LNCaP clone FGC (cell line): ENCODE results near the gene NARF.
"Not testable (repeated sequence)": the region's sequence is repeated elsewhere in the genome, so short reads cannot be mapped to it uniquely, and the experiment has no call there.

Experiments used
- DNase-seq: peaks from one replicate; pipeline ENCODE4 v3.0.0-alpha.2; 2011; ENCODE audit warnings: low read depth
- H3K4me3 ChIP-seq: 2 replicates; pipeline ENCODE4 v1.5.1; 2011; ENCODE audit warnings: mild to moderate bottlenecking, low read depth, low read length, control low read depth
- TF ChIP-seq, protein P1 (sequence below): IDR thresholded peaks from 2 replicates; pipeline ENCODE4 v1.5.1; 2012; ENCODE audit warnings: mild to moderate bottlenecking; ENCODE audit not compliant: control insufficient read depth, insufficient read depth; ENCODE audit errors: extremely low read depth

Gene NARF

DNA sequence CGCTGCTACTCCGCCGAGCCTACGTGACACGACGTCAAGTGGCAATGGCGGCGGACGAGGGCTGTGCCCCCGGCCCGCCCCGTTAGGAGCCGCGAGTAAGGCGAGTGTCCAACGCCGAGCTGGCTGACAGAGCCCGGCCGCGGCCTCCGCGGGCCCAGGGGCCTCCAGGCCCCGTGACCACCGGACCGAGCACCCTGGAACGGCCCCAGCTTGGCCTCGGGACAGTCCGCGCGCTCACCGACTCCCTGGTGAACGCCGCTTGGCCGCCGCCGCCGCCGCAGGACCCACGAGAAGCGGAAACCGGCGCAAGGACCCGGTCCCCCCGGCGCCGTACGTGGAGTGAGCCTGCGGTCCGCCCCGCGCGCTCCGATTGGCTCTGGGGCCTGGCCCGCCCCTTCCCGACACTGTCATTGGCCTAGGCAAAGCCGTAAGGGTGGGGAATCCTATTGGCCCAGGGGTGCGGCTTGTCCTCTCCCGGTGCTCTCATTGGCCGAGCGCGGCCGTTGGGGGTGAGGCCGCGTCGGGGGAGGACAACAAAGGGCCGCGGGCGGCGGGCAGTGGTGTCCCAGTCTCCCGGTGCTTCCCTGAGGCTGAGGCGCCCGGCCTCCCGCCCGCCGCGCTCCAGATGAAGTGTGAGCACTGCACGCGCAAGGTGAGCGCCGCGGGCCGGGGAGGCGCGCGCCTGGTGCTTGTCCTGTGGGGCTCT lies at the start of gene NARF:
Gene NARF, plus strand, starts transcription at position 563 of the 706 bp plus-strand sequence. Its CDS starts 63 bp downstream, at position 626.
- TF ChIP-seq, protein P1, sequence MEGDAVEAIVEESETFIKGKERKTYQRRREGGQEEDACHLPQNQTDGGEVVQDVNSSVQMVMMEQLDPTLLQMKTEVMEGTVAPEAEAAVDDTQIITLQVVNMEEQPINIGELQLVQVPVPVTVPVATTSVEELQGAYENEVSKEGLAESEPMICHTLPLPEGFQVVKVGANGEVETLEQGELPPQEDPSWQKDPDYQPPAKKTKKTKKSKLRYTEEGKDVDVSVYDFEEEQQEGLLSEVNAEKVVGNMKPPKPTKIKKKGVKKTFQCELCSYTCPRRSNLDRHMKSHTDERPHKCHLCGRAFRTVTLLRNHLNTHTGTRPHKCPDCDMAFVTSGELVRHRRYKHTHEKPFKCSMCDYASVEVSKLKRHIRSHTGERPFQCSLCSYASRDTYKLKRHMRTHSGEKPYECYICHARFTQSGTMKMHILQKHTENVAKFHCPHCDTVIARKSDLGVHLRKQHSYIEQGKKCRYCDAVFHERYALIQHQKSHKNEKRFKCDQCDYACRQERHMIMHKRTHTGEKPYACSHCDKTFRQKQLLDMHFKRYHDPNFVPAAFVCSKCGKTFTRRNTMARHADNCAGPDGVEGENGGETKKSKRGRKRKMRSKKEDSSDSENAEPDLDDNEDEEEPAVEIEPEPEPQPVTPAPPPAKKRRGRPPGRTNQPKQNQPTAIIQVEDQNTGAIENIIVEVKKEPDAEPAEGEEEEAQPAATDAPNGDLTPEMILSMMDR, result no peak
- H3K4me3 ChIP-seq, result peak within 1 kb of the TSS; percentile 95
- DNase-seq, result peak; percentile 95

DNA sequence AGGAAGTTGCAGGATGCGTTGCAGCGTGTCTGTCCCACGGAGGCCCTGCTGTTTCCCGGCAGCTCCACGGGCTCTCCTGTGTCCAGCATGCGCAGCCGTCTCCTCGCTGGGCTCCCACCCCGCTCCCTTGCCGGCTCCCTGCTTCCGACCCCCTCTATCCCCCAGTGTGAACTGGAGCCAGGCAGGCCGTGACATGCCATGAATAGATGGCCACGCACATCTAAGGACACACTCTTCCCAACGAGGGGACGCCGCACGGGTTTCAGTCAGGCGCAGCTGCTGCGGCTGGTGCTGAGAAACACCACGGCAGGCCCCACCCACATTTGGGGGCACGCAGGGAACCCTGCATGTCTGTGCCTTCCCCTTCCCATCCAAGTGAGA lies 49.6 kb upstream of the NARF start:
- TF ChIP-seq, protein P1, result no peak
- no peak for DNase-seq
- no peak overlapping the region for H3K4me3 ChIP-seq

- H3K4me3 ChIP-seq, result no peak overlapping the region
- TF ChIP-seq, protein P1, result no peak
- no peak for DNase-seq
These were observed 48.4 kb upstream of the NARF start for GRCh38 chr17:82410014-82410716.

DNA sequence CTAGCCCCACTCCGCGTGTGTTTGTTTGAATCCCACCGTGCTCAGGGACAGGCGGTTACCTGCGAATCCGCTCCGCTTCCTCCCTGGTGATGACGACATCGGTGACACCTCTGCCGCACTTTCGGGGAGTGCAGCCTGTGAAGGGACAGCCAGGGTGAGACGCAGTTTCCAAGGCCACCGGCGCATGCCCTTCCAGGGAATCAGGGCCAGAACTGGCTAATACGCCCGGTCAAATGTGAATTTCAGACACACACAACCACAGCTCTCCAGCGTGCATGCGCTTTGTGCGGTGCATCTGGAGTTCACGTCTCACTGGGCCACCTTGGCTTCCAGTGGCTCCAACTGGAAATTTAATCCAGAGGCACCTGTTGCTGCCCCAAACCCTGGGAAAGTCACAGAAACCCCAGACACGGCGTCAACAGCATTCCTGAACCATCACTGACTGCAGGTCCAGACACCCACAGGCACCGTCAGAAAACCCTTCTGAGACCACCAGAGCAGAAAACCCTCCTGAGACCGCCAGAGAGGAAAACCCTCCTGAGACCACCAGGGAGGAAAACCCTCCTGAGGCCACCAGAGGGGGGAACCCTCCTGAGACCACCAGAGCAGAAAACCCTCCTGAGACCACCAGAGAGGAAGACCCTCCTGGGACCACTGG lies 47.0 kb upstream of the NARF start:
- DNase-seq, result no peak
- TF ChIP-seq, protein P1, result no peak

DNA sequence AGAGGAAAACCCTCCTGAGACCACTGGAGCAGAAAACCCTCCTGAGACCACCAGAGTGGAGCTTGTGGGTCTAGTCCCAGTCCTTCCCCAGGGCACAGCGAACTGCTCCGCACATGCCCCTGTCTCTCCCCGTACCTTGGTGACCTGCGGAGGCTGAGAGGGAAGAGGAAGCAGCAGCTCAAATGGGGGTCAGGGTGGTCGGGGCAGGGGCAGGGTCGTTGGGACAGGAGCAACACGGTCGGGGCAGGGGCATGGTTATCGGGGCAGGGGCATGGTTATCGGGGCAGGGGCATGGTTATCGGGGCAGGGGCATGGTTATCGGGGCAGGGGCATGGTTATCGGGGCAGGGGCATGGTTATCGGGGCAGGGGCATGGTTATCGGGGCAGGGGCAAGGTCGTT lies 46.5 kb upstream of the NARF start:
- H3K4me3 ChIP-seq, DNase-seq: not testable (repeated sequence)

More for the DNA sequence above, 47.0 kb upstream of the NARF start:
- H3K4me3 ChIP-seq, result no peak overlapping the region

DNA sequence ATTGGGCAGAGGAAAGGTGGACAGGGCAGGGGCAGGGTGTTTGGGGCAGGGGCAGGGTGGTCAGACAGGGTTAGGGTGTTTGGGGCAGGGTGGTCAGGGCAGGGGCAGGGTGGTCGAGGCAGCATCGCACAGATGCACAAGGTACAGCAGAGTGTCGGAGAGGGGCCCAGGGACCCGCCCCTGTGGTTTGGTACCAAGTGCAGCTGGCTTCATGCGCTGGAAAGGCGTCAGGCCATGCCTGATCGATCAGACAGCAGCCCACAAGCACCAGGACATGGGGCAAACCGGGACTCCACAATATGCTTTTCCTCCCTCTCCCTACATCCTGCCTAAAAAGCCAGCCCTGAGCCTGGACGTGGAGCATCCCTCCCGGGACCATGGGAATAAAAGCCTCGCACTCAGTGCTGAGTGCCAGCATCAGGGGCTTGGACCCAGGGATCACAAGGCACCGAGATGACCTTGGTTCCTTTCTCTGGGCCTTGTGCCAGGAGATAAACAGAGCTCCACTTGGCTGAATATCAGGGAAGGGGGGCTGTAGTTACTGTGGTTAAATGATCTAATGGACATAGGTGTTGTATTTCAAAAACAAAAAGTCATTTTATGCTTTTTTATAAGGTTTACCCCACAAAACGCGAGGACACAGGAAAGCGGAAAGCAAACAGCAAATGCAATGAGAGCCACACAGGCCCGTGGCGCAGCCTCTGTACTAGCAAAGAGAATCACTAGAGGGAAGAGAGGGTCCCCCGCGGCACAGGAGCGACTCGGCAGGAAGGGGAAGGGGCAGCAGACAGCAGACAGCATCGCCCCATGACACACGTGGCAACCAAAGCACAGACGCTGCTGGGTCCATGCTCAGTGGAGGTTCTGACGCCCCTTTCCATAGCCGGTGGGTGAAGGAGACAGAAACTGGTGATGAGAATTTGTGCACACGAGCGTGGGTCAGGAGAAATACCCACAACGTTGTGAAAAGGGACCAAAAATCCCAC lies 45.7 kb upstream of the NARF start:
- H3K4me3 ChIP-seq, result no peak overlapping the region
- DNase-seq, result no peak
- TF ChIP-seq, protein P1, result no peak
